GM10266 (cell line): ENCODE measurements around the gene DCC.

Source experiments
- DNase-seq: peaks from one replicate; pipeline ENCODE4 v3.0.0; 2012; ENCODE audit errors: extremely low spot score
- TF ChIP-seq, protein P1 (sequence below): IDR thresholded peaks from 2 replicates; pipeline ENCODE4 v1.5.1; 2012; ENCODE audit warnings: mild to moderate bottlenecking, low read depth; ENCODE audit not compliant: control insufficient read depth, insufficient read depth; ENCODE audit errors: missing control alignments

The DCC gene

DNA sequence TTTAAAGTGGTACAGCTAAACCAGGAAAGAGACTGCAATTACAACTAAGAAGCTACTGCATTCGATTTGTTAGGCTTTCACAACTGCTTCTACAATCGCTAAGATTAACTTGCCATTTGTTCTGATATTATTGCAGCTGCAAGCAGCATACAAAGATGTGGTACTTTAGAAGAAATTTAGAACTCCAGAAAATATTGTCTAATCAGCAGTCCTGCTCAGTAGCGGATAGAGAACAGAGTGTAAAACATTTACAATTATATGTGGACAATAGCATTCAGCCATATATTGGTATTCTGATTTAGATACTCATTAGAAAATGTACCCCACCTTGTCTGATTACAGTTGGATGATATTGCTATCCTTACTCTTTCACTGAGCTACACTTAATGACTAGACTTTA is 265.3 kb downstream of the DCC start:
- TF ChIP-seq, protein P1, sequence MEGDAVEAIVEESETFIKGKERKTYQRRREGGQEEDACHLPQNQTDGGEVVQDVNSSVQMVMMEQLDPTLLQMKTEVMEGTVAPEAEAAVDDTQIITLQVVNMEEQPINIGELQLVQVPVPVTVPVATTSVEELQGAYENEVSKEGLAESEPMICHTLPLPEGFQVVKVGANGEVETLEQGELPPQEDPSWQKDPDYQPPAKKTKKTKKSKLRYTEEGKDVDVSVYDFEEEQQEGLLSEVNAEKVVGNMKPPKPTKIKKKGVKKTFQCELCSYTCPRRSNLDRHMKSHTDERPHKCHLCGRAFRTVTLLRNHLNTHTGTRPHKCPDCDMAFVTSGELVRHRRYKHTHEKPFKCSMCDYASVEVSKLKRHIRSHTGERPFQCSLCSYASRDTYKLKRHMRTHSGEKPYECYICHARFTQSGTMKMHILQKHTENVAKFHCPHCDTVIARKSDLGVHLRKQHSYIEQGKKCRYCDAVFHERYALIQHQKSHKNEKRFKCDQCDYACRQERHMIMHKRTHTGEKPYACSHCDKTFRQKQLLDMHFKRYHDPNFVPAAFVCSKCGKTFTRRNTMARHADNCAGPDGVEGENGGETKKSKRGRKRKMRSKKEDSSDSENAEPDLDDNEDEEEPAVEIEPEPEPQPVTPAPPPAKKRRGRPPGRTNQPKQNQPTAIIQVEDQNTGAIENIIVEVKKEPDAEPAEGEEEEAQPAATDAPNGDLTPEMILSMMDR = no peak
- DNase-seq = no peak

DNA sequence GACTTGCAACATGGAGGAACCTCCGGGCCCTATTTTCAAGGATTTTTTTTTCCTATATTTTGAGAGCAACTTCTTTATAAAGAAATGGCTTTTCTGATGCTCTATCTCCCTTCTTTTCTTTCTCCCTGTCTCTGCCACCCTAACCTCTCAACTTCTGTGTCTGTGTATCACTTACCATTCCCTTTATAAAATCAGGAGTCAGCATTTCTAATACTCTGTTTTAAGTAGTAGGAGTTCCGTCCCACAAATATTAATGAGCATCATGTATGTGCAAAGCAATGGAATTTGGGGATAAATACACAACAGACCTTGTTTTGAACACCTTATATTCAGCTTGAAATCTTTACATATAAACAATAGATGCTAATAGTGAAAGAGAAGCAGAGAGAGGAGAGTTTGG is 268.0 kb downstream of the DCC start:
- no peak for DNase-seq
- TF ChIP-seq, protein P1 = no peak

DNA sequence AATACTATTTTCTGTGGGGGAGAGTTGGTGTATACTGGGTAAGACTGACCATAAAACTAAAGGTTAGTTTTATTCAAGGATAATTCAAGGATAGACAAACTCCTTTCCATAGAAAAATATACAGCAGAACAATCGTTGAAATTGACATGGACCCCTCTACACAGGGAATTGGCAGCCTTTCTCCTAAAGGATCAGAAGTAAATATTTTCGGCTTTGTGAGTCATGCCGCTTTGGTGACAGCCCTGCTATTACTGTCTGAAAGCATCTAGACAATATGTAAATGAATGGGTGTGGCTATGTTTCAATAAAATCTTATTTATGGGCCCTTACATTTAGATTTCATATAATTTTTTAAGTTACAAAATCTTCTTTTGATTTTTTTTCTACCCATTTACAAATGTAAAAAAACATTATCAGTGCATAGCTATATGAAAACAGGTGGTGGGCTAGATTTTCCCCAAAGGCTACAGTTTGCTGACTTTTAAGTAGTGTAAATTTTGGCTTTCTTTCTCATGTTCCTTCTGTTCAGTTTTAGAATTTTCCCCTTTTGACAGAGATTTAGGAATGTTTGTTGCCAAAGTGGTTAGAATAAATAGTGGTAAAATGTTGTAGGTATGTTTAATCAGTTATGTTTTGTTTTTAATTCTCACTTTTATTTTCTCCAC is 270.6 kb downstream of the DCC start:
- TF ChIP-seq, protein P1 = no peak
- no peak for DNase-seq

DNA sequence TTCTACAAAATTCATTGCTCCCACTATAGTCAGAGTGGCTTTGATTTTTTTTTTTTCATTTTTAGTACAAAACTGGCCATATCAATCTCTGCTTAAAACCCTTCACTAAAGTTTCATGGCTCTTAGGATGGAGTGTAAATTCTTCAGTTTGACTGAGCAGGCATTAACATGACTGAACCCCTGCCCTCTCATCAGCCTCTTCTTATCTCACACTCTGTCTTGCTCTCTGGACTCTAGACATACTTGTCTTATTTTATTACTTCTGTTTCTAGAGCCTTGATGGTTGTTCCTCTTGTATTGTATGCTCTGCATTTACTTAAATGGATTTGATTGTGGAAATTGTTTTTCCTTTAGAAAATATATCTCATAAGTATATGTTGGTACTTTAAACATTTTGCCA is 272.4 kb downstream of the DCC start:
- TF ChIP-seq, protein P1 = no peak
- no peak for DNase-seq

DNA sequence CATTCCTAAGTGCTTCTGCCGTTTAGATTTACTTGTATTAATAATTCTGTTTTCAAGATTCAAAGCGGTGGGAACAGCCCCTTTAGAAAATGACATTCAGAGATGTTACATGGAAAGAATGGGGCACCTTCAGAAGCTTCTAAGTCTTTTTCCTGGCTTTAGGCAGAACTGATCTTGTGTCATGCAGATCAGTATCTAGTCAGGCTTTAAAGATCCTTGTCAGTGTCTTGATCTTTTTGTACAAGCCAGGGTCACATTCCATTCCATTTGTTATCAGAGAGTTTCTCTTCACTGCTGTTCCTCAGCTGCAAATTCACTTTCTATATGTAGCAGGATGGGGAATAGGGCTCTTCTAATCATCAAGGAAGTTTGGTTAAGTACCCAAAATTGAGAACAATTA is 275.3 kb downstream of the DCC start:
- no peak for DNase-seq
- TF ChIP-seq, protein P1 = no peak

DNA sequence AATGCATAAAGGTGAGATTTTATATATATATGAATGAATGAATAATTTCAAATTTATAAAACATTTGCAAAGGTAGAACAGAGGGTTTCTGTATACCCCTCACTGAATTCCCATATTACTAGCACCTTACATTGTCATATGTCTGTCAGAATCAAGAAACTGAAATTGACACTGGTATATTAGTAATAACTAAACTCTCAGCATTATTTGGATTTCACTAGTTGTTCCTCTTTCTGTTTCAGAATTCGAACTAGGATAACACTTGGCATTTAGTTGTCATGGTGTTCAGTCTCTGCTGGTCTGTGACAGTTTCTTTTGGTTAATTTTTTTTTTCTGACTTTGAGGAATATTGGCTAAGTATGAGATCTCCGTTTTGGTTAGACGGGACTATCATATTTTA is 275.9 kb downstream of the DCC start:
- TF ChIP-seq, protein P1 = no peak

DNA sequence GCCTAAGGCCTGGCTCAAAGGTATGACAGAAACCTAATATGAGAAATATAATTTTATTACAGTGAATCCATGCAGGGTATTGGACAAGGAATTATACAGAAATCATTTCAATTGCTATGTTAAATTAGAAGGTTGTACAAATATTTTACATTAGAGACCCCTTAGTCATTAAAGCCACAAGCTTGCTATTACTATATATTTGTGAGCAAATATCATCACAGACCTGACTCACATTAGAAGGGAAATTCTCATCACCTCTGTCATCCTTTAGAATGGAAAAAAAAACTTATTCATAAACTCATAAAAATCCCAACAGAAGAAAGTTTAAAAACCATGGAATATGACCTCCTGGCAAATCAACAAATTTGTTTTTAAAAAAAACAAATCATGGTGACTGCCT is 277.9 kb downstream of the DCC start:
- TF ChIP-seq, protein P1 = no peak
- DNase-seq = no peak

More for the DNA sequence above, 275.9 kb downstream of the DCC start:
- DNase-seq = peak; percentile 5
